ENCODE results near the gene ANKRD29. TPM values are rescaled to one million over a fixed set of nuclear protein-coding genes. Genes with fewer than 3 reads are reported as not detected.

ANKRD29 gene
- polyA plus RNA-seq, 3 donors, result 0.92 to 14.4 (median 9.9) TPM

DNA sequence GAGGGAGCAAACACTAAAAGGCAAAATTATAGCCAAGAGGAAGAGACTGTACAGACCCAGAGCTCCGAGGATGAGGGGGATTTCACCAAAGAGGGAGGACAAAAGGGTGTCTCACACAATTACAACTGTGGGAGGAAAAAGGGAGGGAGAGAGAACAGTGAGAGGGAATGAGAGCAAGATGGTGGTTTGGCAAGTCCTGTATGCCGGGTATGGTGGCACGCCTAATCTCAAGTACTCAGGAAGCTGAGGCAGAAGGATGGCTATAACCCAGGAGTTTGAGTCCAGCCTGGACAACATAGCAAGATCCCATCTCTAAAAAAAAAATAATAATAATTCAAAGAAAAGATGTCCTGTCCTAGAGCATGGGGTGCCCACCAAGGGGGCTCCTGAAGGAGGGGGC lies 110.7 kb downstream of the ANKRD29 start:
- no peak overlapping the region for H3K27ac ChIP-seq (ENCODE audit: low read depth, low read length)
- 34 to 97% (median 59%) methylated on average over 3 of the region's 3 CpGs for WGBS, 3 donors

DNA sequence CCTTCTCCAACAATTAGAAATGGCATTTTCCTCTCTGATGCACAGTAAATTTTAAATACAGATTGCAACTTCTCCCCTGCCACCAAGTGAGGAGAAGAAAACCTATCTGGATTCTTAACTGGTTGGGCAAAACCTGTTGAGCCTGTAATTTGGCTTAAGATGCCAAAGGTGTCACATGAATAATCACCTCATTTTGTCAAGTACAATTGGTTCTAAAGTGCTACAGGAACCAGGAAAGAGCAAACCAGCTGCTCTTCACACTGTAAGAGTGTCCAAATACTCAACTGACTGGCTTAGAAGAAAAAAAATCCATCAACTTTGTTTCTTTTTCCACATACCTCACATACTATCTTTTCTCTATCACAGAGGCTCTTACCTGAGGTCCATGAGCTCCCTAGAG lies 111.8 kb downstream of the ANKRD29 start:
- no peak overlapping the region for H3K27ac ChIP-seq (ENCODE audit: low read depth, low read length)

Other genes starting within 250 kb of the ANKRD29 start
- 10 to 100 TPM; 33.1 to 37.2 (median 35.0) TPM for gene RIOK3, start 209.6 kb downstream of the ANKRD29 start, polyA plus RNA-seq
- 10 to 100 TPM; 13.3 to 23.9 (median 18.4) TPM for gene RMC1, start 159.4 kb downstream of the ANKRD29 start, polyA plus RNA-seq
- 10 to 100 TPM; 10.9 to 28.3 (median 12.3) TPM for gene NPC1, start 76.4 kb downstream of the ANKRD29 start, polyA plus RNA-seq
- gene LAMA3, start 26.5 kb upstream of the ANKRD29 start, polyA plus RNA-seq, result 10 to 100 TPM in 1 of 3 donors, 1 to 10 TPM in 2; 2.1 to 20.8 (median 6.2) TPM

All from adipose tissue (tissue), 3 donors.